Fibroblast of lung (primary cell): Measurements from ENCODE around the gene CC2D2A. TPM values are rescaled to one million over a fixed set of nuclear protein-coding genes. Genes with fewer than 3 reads are reported as not detected.

Experiments used
- DNase-seq, 2 donors: peaks; one replicate each; pipeline versions ENCODE4 v3.0.0 to v3.0.0-alpha.2; 2010; ENCODE audit warnings: low read depth in 2 of 2
- H2AFZ ChIP-seq: 2 replicates; pipeline ENCODE4 v1.5.1; 2012; ENCODE audit warnings: low read length, control low read depth, inconsistent platforms
- H3K27ac ChIP-seq: 2 replicates; pipeline ENCODE4 v1.5.1; 2011; ENCODE audit warnings: low read length, control low read depth; ENCODE audit not compliant: insufficient read depth
- H3K27me3 ChIP-seq: 2 replicates; pipeline ENCODE4 v1.5.1; 2011; ENCODE audit warnings: mild to moderate bottlenecking, low read length; ENCODE audit not compliant: control insufficient read depth, insufficient read depth
- H3K36me3 ChIP-seq: 2 replicates; pipeline ENCODE4 v1.5.1; 2011; ENCODE audit warnings: low read length; ENCODE audit not compliant: control insufficient read depth, insufficient read depth
- H3K4me1 ChIP-seq: 2 replicates; pipeline ENCODE4 v1.5.1; 2011; ENCODE audit warnings: low read length; ENCODE audit not compliant: control insufficient read depth, insufficient read depth; ENCODE audit errors: extremely low read depth
- H3K4me2 ChIP-seq: 2 replicates; pipeline ENCODE4 v1.5.1; 2011; ENCODE audit warnings: low read length, control low read depth; ENCODE audit not compliant: insufficient read depth; ENCODE audit errors: extremely low read depth
- H3K4me3 ChIP-seq, 4 experiments: fragments of 200-600 bp in 1 of 4; sonication (generic) in 1 of 4; replicated peaks in 1 of 4; 2 replicates each; pipeline ENCODE4 v1.5.1; 2011 to 2016; ENCODE audit warnings: low read length in 4 of 4, low read depth in 3 of 4, mild to moderate bottlenecking in 3 of 4, control low read depth in 2 of 4, inconsistent platforms in 1 of 4, mixed read lengths in 1 of 4; ENCODE audit not compliant: insufficient read depth in 1 of 4; ENCODE audit errors: control extremely low read depth in 1 of 4
- H3K79me2 ChIP-seq: 2 replicates; pipeline ENCODE4 v1.5.1; 2012; ENCODE audit warnings: mild to moderate bottlenecking, low read length, inconsistent platforms; ENCODE audit not compliant: control insufficient read depth, insufficient read depth
- H3K9ac ChIP-seq: 2 replicates; pipeline ENCODE4 v1.5.1; 2011; ENCODE audit warnings: mild to moderate bottlenecking, low read length, control low read depth; ENCODE audit not compliant: insufficient read depth
- H3K9me3 ChIP-seq: 2 replicates; pipeline ENCODE4 v1.5.1; 2012; ENCODE audit warnings: low read depth, low read length; ENCODE audit not compliant: control insufficient read depth, insufficient read depth
- H4K20me1 ChIP-seq: 2 replicates; pipeline ENCODE4 v1.5.1; 2011; ENCODE audit warnings: low read length; ENCODE audit not compliant: control insufficient read depth, insufficient read depth; ENCODE audit errors: extremely low read depth
- EZH2 ChIP-seq: IDR thresholded peaks from 2 replicates; pipeline ENCODE4 v1.5.1; 2012; ENCODE audit warnings: low read length, control low read depth, mild to moderate bottlenecking; ENCODE audit errors: missing control alignments
- polyA plus RNA-seq, 2 donors: library from polyadenylated mRNA; depleted of rRNA in 1 of 2; stranded (reverse) in 1 of 2; unstranded in 1 of 2; fragments of >200 nt; gene quantifications; 2 replicates each; pipeline ENCODE4 v1.2.1, GENCODE V29; 2011 to 2012; ENCODE audit warnings: missing spikeins in 1 of 2
- total RNA-seq: library from RNA; depleted of rRNA; stranded (reverse); fragments of >200 nt; gene quantifications from 2 replicates; pipeline ENCODE4 v1.2.1, GENCODE V29; 2014
- TF ChIP-seq, protein P1 (sequence below), 2 donors: IDR thresholded peaks in 1 of 2; conservative IDR thresholded peaks in 1 of 2; 1 replicate in 1 of 2; 2 replicates in 1 of 2; pipeline ENCODE4 v1.5.1; 2011 to 2012; ENCODE audit warnings: low read length in 2 of 2, control low read depth in 1 of 2, inconsistent platforms in 1 of 2, low read depth in 1 of 2, mild to moderate bottlenecking in 1 of 2

CC2D2A gene
- total and polyA plus RNA-seq, 2 donors (not counting 1 experiment from before 2014, with no cell fraction given) = 30.9 to 41.6 TPM

DNA sequence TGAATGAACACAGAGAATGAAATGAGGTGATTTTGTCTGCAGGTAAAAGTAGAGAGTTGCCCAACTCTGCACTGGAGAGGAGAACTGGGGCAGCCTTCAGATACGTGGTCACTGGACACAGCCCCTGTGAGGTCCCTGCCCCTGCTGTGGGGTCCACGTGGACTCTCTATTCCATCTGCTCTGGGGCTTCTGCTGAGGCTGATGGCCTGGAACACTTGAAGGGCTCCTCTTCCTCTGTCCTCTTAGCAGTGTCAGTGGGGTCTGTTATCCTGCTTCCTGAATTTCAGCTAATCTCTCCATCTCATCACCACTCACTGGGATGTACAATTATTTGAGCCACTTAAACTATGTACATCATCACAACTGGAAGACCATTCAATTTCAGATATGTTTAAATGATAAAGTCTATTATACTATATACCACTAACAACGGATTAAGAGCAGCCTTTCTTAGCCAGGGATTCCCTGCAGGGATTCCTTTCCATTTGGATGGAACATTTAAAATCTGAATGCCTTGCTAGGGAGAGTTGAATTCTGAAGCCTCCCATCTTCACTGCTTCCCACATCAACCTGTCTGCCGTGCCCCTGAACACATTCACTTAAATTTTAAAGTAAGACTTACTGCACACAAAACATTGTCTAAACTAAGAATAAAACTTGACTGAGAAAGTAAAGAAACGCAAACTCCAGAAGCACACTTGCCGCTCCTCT, 74.0 kb downstream of the CC2D2A start:
- no peak for DNase-seq
- H3K36me3 ChIP-seq = no peaks in the 10 kb centered on the region
- H2AFZ ChIP-seq = no peak overlapping the region
- no peaks in the 10 kb centered on the region for H4K20me1 ChIP-seq
- no peaks in the 10 kb centered on the region for H3K27me3 ChIP-seq
- no peak overlapping the region for H3K9ac ChIP-seq
- no peaks in the 10 kb centered on the region for H3K79me2 ChIP-seq
- no peak for TF ChIP-seq EZH2
- TF ChIP-seq, protein P1, sequence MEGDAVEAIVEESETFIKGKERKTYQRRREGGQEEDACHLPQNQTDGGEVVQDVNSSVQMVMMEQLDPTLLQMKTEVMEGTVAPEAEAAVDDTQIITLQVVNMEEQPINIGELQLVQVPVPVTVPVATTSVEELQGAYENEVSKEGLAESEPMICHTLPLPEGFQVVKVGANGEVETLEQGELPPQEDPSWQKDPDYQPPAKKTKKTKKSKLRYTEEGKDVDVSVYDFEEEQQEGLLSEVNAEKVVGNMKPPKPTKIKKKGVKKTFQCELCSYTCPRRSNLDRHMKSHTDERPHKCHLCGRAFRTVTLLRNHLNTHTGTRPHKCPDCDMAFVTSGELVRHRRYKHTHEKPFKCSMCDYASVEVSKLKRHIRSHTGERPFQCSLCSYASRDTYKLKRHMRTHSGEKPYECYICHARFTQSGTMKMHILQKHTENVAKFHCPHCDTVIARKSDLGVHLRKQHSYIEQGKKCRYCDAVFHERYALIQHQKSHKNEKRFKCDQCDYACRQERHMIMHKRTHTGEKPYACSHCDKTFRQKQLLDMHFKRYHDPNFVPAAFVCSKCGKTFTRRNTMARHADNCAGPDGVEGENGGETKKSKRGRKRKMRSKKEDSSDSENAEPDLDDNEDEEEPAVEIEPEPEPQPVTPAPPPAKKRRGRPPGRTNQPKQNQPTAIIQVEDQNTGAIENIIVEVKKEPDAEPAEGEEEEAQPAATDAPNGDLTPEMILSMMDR (conservative IDR thresholded peaks at IDR 0.05 in 1 of 2, IDR thresholded peaks at IDR 0.05 in 1 of 2; ENCODE audit: low read depth in 1 of 2, low read length in 2 of 2) = no peak
- H3K4me2 ChIP-seq = no peak overlapping the region
- H3K27ac ChIP-seq = no peak overlapping the region
- H3K9me3 ChIP-seq = no peaks in the 10 kb centered on the region
- H3K4me3 ChIP-seq = no peak overlapping the region
- H3K4me1 ChIP-seq = no peaks in the 10 kb centered on the region

DNA sequence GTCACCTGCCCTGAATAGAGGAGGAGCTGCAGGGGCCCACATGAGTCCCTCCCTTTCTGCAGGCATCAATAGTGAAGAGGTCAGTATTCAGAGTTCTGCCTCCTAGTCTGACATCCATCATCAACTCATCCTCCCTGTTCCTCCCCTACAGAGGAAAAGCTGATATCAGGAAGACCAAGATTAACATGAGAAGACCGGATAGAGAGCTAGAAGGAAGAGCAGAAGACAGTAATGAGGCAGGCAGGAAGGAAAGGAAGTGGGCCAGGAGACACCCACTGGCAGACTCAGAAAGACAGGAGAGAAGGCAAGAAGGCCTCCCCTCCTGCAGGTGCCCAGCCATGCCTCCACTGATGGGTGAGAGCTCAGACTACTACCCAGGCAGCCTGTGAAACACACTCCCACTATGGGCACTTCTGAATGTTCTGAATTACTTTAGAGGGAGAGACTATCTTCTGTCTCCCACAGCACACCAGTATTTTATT, 74.6 kb downstream of the CC2D2A start:
- no peak overlapping the region for H3K9ac ChIP-seq
- H3K4me2 ChIP-seq = no peak overlapping the region
- no peak overlapping the region for H3K4me3 ChIP-seq
- no peaks in the 10 kb centered on the region for H3K36me3 ChIP-seq
- no peaks in the 10 kb centered on the region for H3K79me2 ChIP-seq
- no peaks in the 10 kb centered on the region for H3K4me1 ChIP-seq
- H2AFZ ChIP-seq = no peak overlapping the region
- no peaks in the 10 kb centered on the region for H3K27me3 ChIP-seq
- H3K27ac ChIP-seq = no peak overlapping the region
- TF ChIP-seq, protein P1 (conservative IDR thresholded peaks at IDR 0.05 in 1 of 2, IDR thresholded peaks at IDR 0.05 in 1 of 2; ENCODE audit: low read depth in 1 of 2, low read length in 2 of 2) = no peak
- TF ChIP-seq EZH2 = no peak
- no peak for DNase-seq
- H3K9me3 ChIP-seq = no peaks in the 10 kb centered on the region
- no peaks in the 10 kb centered on the region for H4K20me1 ChIP-seq

DNA sequence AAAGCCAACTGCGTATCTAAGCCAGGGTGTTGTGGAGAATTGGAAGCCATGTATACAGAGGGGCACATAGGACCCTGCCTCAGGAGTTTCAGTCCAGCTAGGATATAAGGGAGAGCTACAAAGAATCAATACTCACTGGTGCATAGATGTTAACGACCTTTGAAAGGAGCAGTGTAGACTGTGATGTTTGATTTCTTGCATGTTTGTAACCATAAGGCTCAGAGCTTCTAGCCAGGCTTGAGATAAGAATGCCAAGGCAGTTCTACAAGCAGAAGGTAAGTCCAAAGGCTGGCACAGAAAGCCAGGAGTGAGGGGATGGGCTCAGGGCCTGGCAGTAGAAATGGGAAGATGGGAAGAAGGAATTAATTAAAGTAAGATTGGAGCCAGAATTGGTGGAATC, 75.7 kb downstream of the CC2D2A start:
- H3K4me1 ChIP-seq = no peaks in the 10 kb centered on the region
- no peak overlapping the region for H3K4me2 ChIP-seq
- no peak overlapping the region for H3K9ac ChIP-seq
- H3K27me3 ChIP-seq = no peaks in the 10 kb centered on the region
- DNase-seq = no peak
- H3K36me3 ChIP-seq = no peaks in the 10 kb centered on the region
- no peaks in the 10 kb centered on the region for H3K9me3 ChIP-seq
- H3K27ac ChIP-seq = no peak overlapping the region
- no peaks in the 10 kb centered on the region for H4K20me1 ChIP-seq
- H2AFZ ChIP-seq = no peak overlapping the region
- TF ChIP-seq EZH2 = no peak
- TF ChIP-seq, protein P1 (conservative IDR thresholded peaks at IDR 0.05 in 1 of 2, IDR thresholded peaks at IDR 0.05 in 1 of 2; ENCODE audit: low read depth in 1 of 2, low read length in 2 of 2) = no peak
- H3K4me3 ChIP-seq = no peak overlapping the region
- H3K79me2 ChIP-seq = no peaks in the 10 kb centered on the region
